RWPE1 (cell line): ENCODE measurements around the gene TRPM2.
"Not testable (repeated sequence)": the region's sequence is repeated elsewhere in the genome, so short reads cannot be mapped to it uniquely, and the experiment has no call there.

Source experiments
- CTCF ChIA-PET: fragments of 350-600 bp; sonication (Branson Sonifier 250); formaldehyde crosslinking; extraction: SDS; loops from one replicate; lab custom pipeline; 2021; lab: Yijun Ruan, JAX
- POLR2A ChIA-PET: fragments of 400-600 bp; formaldehyde crosslinking; extraction: SDS; loops from one replicate; lab custom pipeline; 2020; ENCODE audit warnings: antibody characterized with exemption; ENCODE audit not compliant: low non-redundant PET; lab: Yijun Ruan, JAX
- DNase-seq: peaks from one replicate; pipeline ENCODE4 v3.0.0; 2012; ENCODE audit warnings: low spot score
- H3K27ac ChIP-seq: fragments of 450-650 bp; 2 replicates; pipeline ENCODE4 v1.5.1; 2017
- CTCF ChIP-seq: fragments of 450-650 bp; conservative IDR thresholded peaks from 2 replicates; pipeline ENCODE4 v1.5.1; 2017; ENCODE audit warnings: low read depth, mild to moderate bottlenecking

Gene TRPM2

GRCh38 chr21:44407493-44407892, 54.1 kb downstream of the TRPM2 start:
- CTCF ChIA-PET = interaction anchor here (0.6 kb wide), 1 partner anchor 19 kb away, joined by 5 read pairs; no protein-coding TSS in a partner anchor

GRCh38 chr21:44408226-44408625, 54.8 kb downstream of the TRPM2 start:
- no peak overlapping the region for H3K27ac ChIP-seq
- POLR2A ChIA-PET = no interaction called here
- no peak for TF ChIP-seq CTCF
- CTCF ChIA-PET = no interaction called here
- no peak for DNase-seq

More at GRCh38 chr21:44407493-44407892, 54.1 kb downstream of the TRPM2 start:
- TF ChIP-seq CTCF = no peak
- POLR2A ChIA-PET = no interaction called here
- no peak for DNase-seq
- H3K27ac ChIP-seq = no peak overlapping the region

GRCh38 chr21:44413566-44414290, 60.3 kb downstream of the TRPM2 start:
- DNase-seq = no peak
- TF ChIP-seq CTCF = no peak
- no peak overlapping the region for H3K27ac ChIP-seq
- ChIA-PET CTCF (interaction anchor here (0.6 kb wide), 1 partner anchor 603 kb away, joined by 4 read pairs; no protein-coding TSS in a partner anchor), POLR2A (no interaction called here)

GRCh38 chr21:44414291-44415072, 61.1 kb downstream of the TRPM2 start:
- CTCF ChIA-PET = interaction anchor here (0.6 kb wide), 1 partner anchor 603 kb away, joined by 4 read pairs; no protein-coding TSS in a partner anchor
- H3K27ac ChIP-seq = no peak overlapping the region
- TF ChIP-seq CTCF = no peak
- POLR2A ChIA-PET = no interaction called here
- DNase-seq = no peak

- TF ChIP-seq CTCF = no peak
- ChIA-PET CTCF (no interaction called here), POLR2A (no interaction called here)
- no peak overlapping the region for H3K27ac ChIP-seq
- no peak for DNase-seq
Measured at GRCh38 chr21:44415073-44416025, 61.9 kb downstream of the TRPM2 start.

GRCh38 chr21:44416193-44416592, 62.8 kb downstream of the TRPM2 start:
- H3K27ac ChIP-seq = no peak overlapping the region
- no peak for DNase-seq
- CTCF ChIA-PET = no interaction called here
- POLR2A ChIA-PET = no interaction called here
- TF ChIP-seq CTCF = no peak

- DNase-seq, POLR2A ChIA-PET, H3K27ac ChIP-seq, CTCF ChIA-PET: not testable (repeated sequence)
Measured at GRCh38 chr21:44417621-44418107, 64.2 kb downstream of the TRPM2 start.
